ENCODE data around the gene ADAMTS13.

Gene ADAMTS13

GRCh38 chr9:133423216-133423615 lies 1.0 kb downstream of the ADAMTS13 start:
- Histone ChIP-seq H3K27ac (ENCODE audit: low read depth, low read length) (no peak overlapping the region), H3K4me1 (ENCODE audit: control insufficient read depth in 1 of 2, insufficient read depth in 2 of 2, low read length in 2 of 2) (peaks cover 16 to 25% of the 10 kb centered on the region in 2 donors), H3K4me3 (ENCODE audit: low read depth in 1 of 2, low read length in 2 of 2) (no peak overlapping the region), H3K9ac (ENCODE audit: low read depth in 1 of 2, low read length in 2 of 2) (no peak overlapping the region), H3K36me3 (ENCODE audit: control insufficient read depth in 1 of 2, insufficient read depth in 2 of 2, low read length in 2 of 2) (no peaks in the 10 kb centered on the region), H3K9me3 (ENCODE audit: control insufficient read depth in 1 of 2, low read length in 2 of 2) (no peaks in the 10 kb centered on the region), H3K27me3 (ENCODE audit: control insufficient read depth in 1 of 2, insufficient read depth in 2 of 2, low read length in 2 of 2) (peaks cover 3 to 6% of the 10 kb centered on the region in 2 donors)

- no peaks in the 10 kb centered on the region for H3K36me3 ChIP-seq (ENCODE audit: control insufficient read depth in 1 of 2, insufficient read depth in 2 of 2, low read length in 2 of 2)
- H3K27ac ChIP-seq (ENCODE audit: low read depth, low read length) = no peak overlapping the region
- H3K9ac ChIP-seq (ENCODE audit: low read depth in 1 of 2, low read length in 2 of 2) = no peak overlapping the region
- H3K27me3 ChIP-seq (ENCODE audit: control insufficient read depth in 1 of 2, insufficient read depth in 2 of 2, low read length in 2 of 2) = peaks cover 4 to 6% of the 10 kb centered on the region in 2 donors
- H3K4me1 ChIP-seq (ENCODE audit: control insufficient read depth in 1 of 2, insufficient read depth in 2 of 2, low read length in 2 of 2) = peaks cover 10 to 25% of the 10 kb centered on the region in 2 donors
- H3K4me3 ChIP-seq (ENCODE audit: low read depth in 1 of 2, low read length in 2 of 2) = no peak overlapping the region
- H3K9me3 ChIP-seq (ENCODE audit: control insufficient read depth in 1 of 2, low read length in 2 of 2) = no peaks in the 10 kb centered on the region
Observed at GRCh38 chr9:133424187-133424586, 2.0 kb downstream of the ADAMTS13 start.

- Histone ChIP-seq H3K4me3 (ENCODE audit: low read depth in 1 of 2, low read length in 2 of 2) (no peak overlapping the region), H3K36me3 (ENCODE audit: control insufficient read depth in 1 of 2, insufficient read depth in 2 of 2, low read length in 2 of 2) (no peaks in the 10 kb centered on the region), H3K9ac (ENCODE audit: low read depth in 1 of 2, low read length in 2 of 2) (no peak overlapping the region), H3K27me3 (ENCODE audit: control insufficient read depth in 1 of 2, insufficient read depth in 2 of 2, low read length in 2 of 2) (peaks cover 4 to 6% of the 10 kb centered on the region in 2 donors), H3K27ac (ENCODE audit: low read depth, low read length) (no peak overlapping the region), H3K4me1 (ENCODE audit: control insufficient read depth in 1 of 2, insufficient read depth in 2 of 2, low read length in 2 of 2) (peaks cover 6 to 21% of the 10 kb centered on the region in 2 donors), H3K9me3 (ENCODE audit: control insufficient read depth in 1 of 2, low read length in 2 of 2) (no peaks in the 10 kb centered on the region)
Observed at GRCh38 chr9:133425049-133425632, 3.0 kb downstream of the ADAMTS13 start.

GRCh38 chr9:133426011-133426410 lies 3.8 kb downstream of the ADAMTS13 start:
- no peak overlapping the region for H3K27ac ChIP-seq (ENCODE audit: low read depth, low read length)
- no peaks in the 10 kb centered on the region for H3K36me3 ChIP-seq (ENCODE audit: control insufficient read depth in 1 of 2, insufficient read depth in 2 of 2, low read length in 2 of 2)
- no peaks in the 10 kb centered on the region for H3K9me3 ChIP-seq (ENCODE audit: control insufficient read depth in 1 of 2, low read length in 2 of 2)
- no peak overlapping the region for H3K9ac ChIP-seq (ENCODE audit: low read depth in 1 of 2, low read length in 2 of 2)
- H3K4me3 ChIP-seq (ENCODE audit: low read depth in 1 of 2, low read length in 2 of 2) = no peak overlapping the region
- peaks cover 4 to 6% of the 10 kb centered on the region in 2 donors for H3K27me3 ChIP-seq (ENCODE audit: control insufficient read depth in 1 of 2, insufficient read depth in 2 of 2, low read length in 2 of 2)
- H3K4me1 ChIP-seq (ENCODE audit: control insufficient read depth in 1 of 2, insufficient read depth in 2 of 2, low read length in 2 of 2) = peaks cover 6 to 17% of the 10 kb centered on the region in 2 donors

- peaks cover 6 to 14% of the 10 kb centered on the region in 2 donors for H3K4me1 ChIP-seq (ENCODE audit: control insufficient read depth in 1 of 2, insufficient read depth in 2 of 2, low read length in 2 of 2)
- no peaks in the 10 kb centered on the region for H3K9me3 ChIP-seq (ENCODE audit: control insufficient read depth in 1 of 2, low read length in 2 of 2)
- no peak overlapping the region for H3K9ac ChIP-seq (ENCODE audit: low read depth in 1 of 2, low read length in 2 of 2)
- no peak overlapping the region for H3K27ac ChIP-seq (ENCODE audit: low read depth, low read length)
- no peak overlapping the region for H3K4me3 ChIP-seq (ENCODE audit: low read depth in 1 of 2, low read length in 2 of 2)
- no peaks in the 10 kb centered on the region for H3K36me3 ChIP-seq (ENCODE audit: control insufficient read depth in 1 of 2, insufficient read depth in 2 of 2, low read length in 2 of 2)
- H3K27me3 ChIP-seq (ENCODE audit: control insufficient read depth in 1 of 2, insufficient read depth in 2 of 2, low read length in 2 of 2) = peaks cover 4 to 6% of the 10 kb centered on the region in 2 donors
Observed at GRCh38 chr9:133427658-133428348, 5.6 kb downstream of the ADAMTS13 start.

- Histone ChIP-seq H3K4me3 (ENCODE audit: low read depth in 1 of 2, low read length in 2 of 2) (no peak overlapping the region), H3K9ac (ENCODE audit: low read depth in 1 of 2, low read length in 2 of 2) (no peak overlapping the region), H3K27ac (ENCODE audit: low read depth, low read length) (no peak overlapping the region), H3K27me3 (ENCODE audit: control insufficient read depth in 1 of 2, insufficient read depth in 2 of 2, low read length in 2 of 2) (peaks cover 4 to 6% of the 10 kb centered on the region in 2 donors), H3K36me3 (ENCODE audit: control insufficient read depth in 1 of 2, insufficient read depth in 2 of 2, low read length in 2 of 2) (no peaks in the 10 kb centered on the region), H3K4me1 (ENCODE audit: control insufficient read depth in 1 of 2, insufficient read depth in 2 of 2, low read length in 2 of 2) (peaks cover 6 to 14% of the 10 kb centered on the region in 2 donors), H3K9me3 (ENCODE audit: control insufficient read depth in 1 of 2, low read length in 2 of 2) (no peaks in the 10 kb centered on the region)
Observed at GRCh38 chr9:133428617-133429101, 6.5 kb downstream of the ADAMTS13 start.

GRCh38 chr9:133429214-133429613 lies 7.0 kb downstream of the ADAMTS13 start:
- no peak overlapping the region for H3K27ac ChIP-seq (ENCODE audit: low read depth, low read length)
- no peak overlapping the region for H3K4me3 ChIP-seq (ENCODE audit: low read depth in 1 of 2, low read length in 2 of 2)
- H3K27me3 ChIP-seq (ENCODE audit: control insufficient read depth in 1 of 2, insufficient read depth in 2 of 2, low read length in 2 of 2) = peaks cover 4 to 6% of the 10 kb centered on the region in 2 donors
- H3K36me3 ChIP-seq (ENCODE audit: control insufficient read depth in 1 of 2, insufficient read depth in 2 of 2, low read length in 2 of 2) = no peaks in the 10 kb centered on the region
- no peaks in the 10 kb centered on the region for H3K9me3 ChIP-seq (ENCODE audit: control insufficient read depth in 1 of 2, low read length in 2 of 2)
- no peak overlapping the region for H3K9ac ChIP-seq (ENCODE audit: low read depth in 1 of 2, low read length in 2 of 2)
- peaks cover 6 to 14% of the 10 kb centered on the region in 2 donors for H3K4me1 ChIP-seq (ENCODE audit: control insufficient read depth in 1 of 2, insufficient read depth in 2 of 2, low read length in 2 of 2)

- peaks cover 4 to 6% of the 10 kb centered on the region in 2 donors for H3K27me3 ChIP-seq (ENCODE audit: control insufficient read depth in 1 of 2, insufficient read depth in 2 of 2, low read length in 2 of 2)
- H3K4me1 ChIP-seq (ENCODE audit: control insufficient read depth in 1 of 2, insufficient read depth in 2 of 2, low read length in 2 of 2) = peaks cover 6 to 14% of the 10 kb centered on the region in 2 donors
- no peaks in the 10 kb centered on the region for H3K9me3 ChIP-seq (ENCODE audit: control insufficient read depth in 1 of 2, low read length in 2 of 2)
- H3K36me3 ChIP-seq (ENCODE audit: control insufficient read depth in 1 of 2, insufficient read depth in 2 of 2, low read length in 2 of 2) = no peaks in the 10 kb centered on the region
- H3K27ac ChIP-seq (ENCODE audit: low read depth, low read length) = no peak overlapping the region
- no peak overlapping the region for H3K4me3 ChIP-seq (ENCODE audit: low read depth in 1 of 2, low read length in 2 of 2)
- H3K9ac ChIP-seq (ENCODE audit: low read depth in 1 of 2, low read length in 2 of 2) = no peak overlapping the region
Observed at GRCh38 chr9:133429641-133430161, 7.5 kb downstream of the ADAMTS13 start.

GRCh38 chr9:133430244-133430643 lies 8.1 kb downstream of the ADAMTS13 start:
- Histone ChIP-seq H3K27me3 (ENCODE audit: control insufficient read depth in 1 of 2, insufficient read depth in 2 of 2, low read length in 2 of 2) (peaks cover 4 to 6% of the 10 kb centered on the region in 2 donors), H3K9me3 (ENCODE audit: control insufficient read depth in 1 of 2, low read length in 2 of 2) (no peaks in the 10 kb centered on the region), H3K9ac (ENCODE audit: low read depth in 1 of 2, low read length in 2 of 2) (no peak overlapping the region), H3K4me3 (ENCODE audit: low read depth in 1 of 2, low read length in 2 of 2) (no peak overlapping the region), H3K4me1 (ENCODE audit: control insufficient read depth in 1 of 2, insufficient read depth in 2 of 2, low read length in 2 of 2) (peaks cover 6 to 14% of the 10 kb centered on the region in 2 donors), H3K27ac (ENCODE audit: low read depth, low read length) (no peak overlapping the region), H3K36me3 (ENCODE audit: control insufficient read depth in 1 of 2, insufficient read depth in 2 of 2, low read length in 2 of 2) (no peaks in the 10 kb centered on the region)

- H3K4me3 ChIP-seq (ENCODE audit: low read depth in 1 of 2, low read length in 2 of 2) = no peak overlapping the region
- H3K4me1 ChIP-seq (ENCODE audit: control insufficient read depth in 1 of 2, insufficient read depth in 2 of 2, low read length in 2 of 2) = no peaks in the 10 kb centered on the region
- no peak overlapping the region for H3K9ac ChIP-seq (ENCODE audit: low read depth in 1 of 2, low read length in 2 of 2)
- no peak overlapping the region for H3K27ac ChIP-seq (ENCODE audit: low read depth, low read length)
- H3K27me3 ChIP-seq (ENCODE audit: control insufficient read depth in 1 of 2, insufficient read depth in 2 of 2, low read length in 2 of 2) = no peaks in the 10 kb centered on the region
- H3K9me3 ChIP-seq (ENCODE audit: control insufficient read depth in 1 of 2, low read length in 2 of 2) = no peaks in the 10 kb centered on the region
- H3K36me3 ChIP-seq (ENCODE audit: control insufficient read depth in 1 of 2, insufficient read depth in 2 of 2, low read length in 2 of 2) = no peaks in the 10 kb centered on the region
Observed at GRCh38 chr9:133433351-133433843, 11.2 kb downstream of the ADAMTS13 start.
